Endodermal cell (in vitro differentiated cells): ENCODE measurements around the gene HGD. TPM values are rescaled to one million over a fixed set of nuclear protein-coding genes. Genes with fewer than 3 reads are reported as not detected.
A peak's percentile ranks its signal among the peaks of the same experiment; 100 is the strongest.
"Not testable (repeated sequence)": the region's sequence is repeated elsewhere in the genome, so short reads cannot be mapped to it uniquely, and the experiment has no call there.

Experiments used
- DNase-seq: peaks from one replicate; pipeline ENCODE4 v3.0.0-alpha.2; 2017
- H3K27ac ChIP-seq: 2 replicates; pipeline ENCODE4 v1.5.1; 2013; ENCODE audit warnings: mild to moderate bottlenecking, low read depth, low read length, moderate library complexity
- H3K27me3 ChIP-seq: 2 replicates; pipeline ENCODE4 v1.6.1; 2013; ENCODE audit warnings: mild to moderate bottlenecking, low read length, moderate library complexity; ENCODE audit not compliant: insufficient read depth, control insufficient read depth, poor library complexity, severe bottlenecking
- H3K36me3 ChIP-seq: 2 replicates; pipeline ENCODE4 v1.7.0; 2013; ENCODE audit warnings: mild to moderate bottlenecking, low read length, moderate library complexity; ENCODE audit not compliant: control insufficient read depth, insufficient read depth
- H3K4me1 ChIP-seq: one replicate; pipeline ENCODE4 v1.7.0; 2013; ENCODE audit warnings: low read length; ENCODE audit not compliant: control insufficient read depth, insufficient read depth
- H3K4me3 ChIP-seq: 2 replicates; pipeline ENCODE4 v1.5.1; 2013; ENCODE audit warnings: mild to moderate bottlenecking, low read length, moderate library complexity
- H3K9ac ChIP-seq: 2 replicates; pipeline ENCODE4 v1.6.1; 2013; ENCODE audit warnings: mild to moderate bottlenecking, low read length, moderate library complexity; ENCODE audit not compliant: poor library complexity, severe bottlenecking; ENCODE audit errors: extremely low read depth
- H3K9me3 ChIP-seq: 2 replicates; pipeline ENCODE4 v1.6.1; 2013; ENCODE audit warnings: mild to moderate bottlenecking, low read length, moderate library complexity; ENCODE audit not compliant: control insufficient read depth
- H3K27ac Mint-ChIP-seq: 2 replicates; pipeline ENCODE4 v1.8.0; 2020; ENCODE audit warnings: mixed read lengths
- H3K27me3 Mint-ChIP-seq: 2 replicates; pipeline ENCODE4 v1.8.0; 2021; ENCODE audit warnings: mild to moderate bottlenecking, mixed read lengths; ENCODE audit not compliant: insufficient read depth
- H3K36me3 Mint-ChIP-seq: 2 replicates; pipeline ENCODE4 v1.8.0; 2020; ENCODE audit warnings: low read depth, mixed read lengths
- H3K4me1 Mint-ChIP-seq: 2 replicates; pipeline ENCODE4 v1.8.0; 2020; ENCODE audit warnings: mixed read lengths
- H3K4me3 Mint-ChIP-seq: 2 replicates; pipeline ENCODE4 v1.8.0; 2020; ENCODE audit warnings: mild to moderate bottlenecking, moderate library complexity, mixed read lengths
- H3K9me3 Mint-ChIP-seq: 2 replicates; pipeline ENCODE4 v1.8.0; 2020; ENCODE audit warnings: mild to moderate bottlenecking, mixed read lengths
- CTCF ChIP-seq: fragments of 200-600 bp; sonication (generic); conservative IDR thresholded peaks from 2 replicates; pipeline ENCODE4 v1.5.0; 2021; ENCODE audit warnings: antibody characterized with exemption, mild to moderate bottlenecking
- WGBS, 2 experiments: methylation state at CpG; one replicate each; pipeline versions ENCODE4 v1.1.5 to v1.1.7; 2013; ENCODE audit warnings: missing lambda C conversion rate in 2 of 2, mixed read lengths in 1 of 2; ENCODE audit not compliant: insufficient coverage in 1 of 2, insufficient read length in 1 of 2; 5-methylcytosine and 5-hydroxymethylcytosine counted together
- total RNA-seq, 2 donors: library from RNA; stranded (reverse); fragmentation: NEBNext Ultra II Directional in 1 of 2; extraction: Animal tissue kit (Norgen Biotek cat#: 25700) in 1 of 2; gene quantifications; 2 replicates in 1 of 2; 3 replicates in 1 of 2; pipeline ENCODE4 v1.2.1, GENCODE V29; 2021

Gene HGD
- total RNA-seq, 2 donors from 2014 or later: not detected

- no peak overlapping the region for H3K9ac ChIP-seq
- DNase-seq: no peak
- peaks cover 2% of the 10 kb centered on the region for H3K9me3 Mint-ChIP-seq
These were observed 39.6 kb downstream of the HGD start for GRCh38 chr3:120642368-120642948.

GRCh38 chr3:120641696-120642246, 40.3 kb downstream of the HGD start:
- H3K9ac ChIP-seq: no peak overlapping the region
- WGBS, 2 experiments: 95 to 100% methylated on average over 1 to 2 of the region's 2 CpGs
- H3K27me3 Mint-ChIP-seq: no peaks in the 10 kb centered on the region
- H3K27ac ChIP-seq: no peak overlapping the region
- H3K9me3 Mint-ChIP-seq: peaks cover 2% of the 10 kb centered on the region
- no peak for TF ChIP-seq CTCF
- H3K36me3 Mint-ChIP-seq: peaks cover 2% of the 10 kb centered on the region
- H3K27ac Mint-ChIP-seq: no peak overlapping the region
- no peaks in the 10 kb centered on the region for H3K36me3 ChIP-seq
- H3K4me3 Mint-ChIP-seq: no peak overlapping the region
- H3K4me3 ChIP-seq: no peak overlapping the region
- no peaks in the 10 kb centered on the region for H3K27me3 ChIP-seq
- DNase-seq: no peak
- H3K4me1 ChIP-seq: peaks cover 4% of the 10 kb centered on the region
- peaks cover 9% of the 10 kb centered on the region for H3K9me3 ChIP-seq
- peaks cover 25% of the 10 kb centered on the region for H3K4me1 Mint-ChIP-seq

More at GRCh38 chr3:120642368-120642948, 39.6 kb downstream of the HGD start:
- H3K36me3 ChIP-seq: no peaks in the 10 kb centered on the region
- H3K27ac Mint-ChIP-seq: no peak overlapping the region
- no peak overlapping the region for H3K27ac ChIP-seq
- no peaks in the 10 kb centered on the region for H3K27me3 ChIP-seq
- H3K27me3 Mint-ChIP-seq: no peaks in the 10 kb centered on the region
- H3K4me3 ChIP-seq: no peak overlapping the region
- no peak overlapping the region for H3K4me3 Mint-ChIP-seq
- 83 to 87% methylated on average over 2 to 4 of the region's 4 CpGs for WGBS, 2 experiments
- peak; percentile 28 for TF ChIP-seq CTCF
- H3K4me1 ChIP-seq: peaks cover 4% of the 10 kb centered on the region
- peaks cover 2% of the 10 kb centered on the region for H3K36me3 Mint-ChIP-seq
- peaks cover 9% of the 10 kb centered on the region for H3K9me3 ChIP-seq
- H3K4me1 Mint-ChIP-seq: peaks cover 24% of the 10 kb centered on the region

DNA sequence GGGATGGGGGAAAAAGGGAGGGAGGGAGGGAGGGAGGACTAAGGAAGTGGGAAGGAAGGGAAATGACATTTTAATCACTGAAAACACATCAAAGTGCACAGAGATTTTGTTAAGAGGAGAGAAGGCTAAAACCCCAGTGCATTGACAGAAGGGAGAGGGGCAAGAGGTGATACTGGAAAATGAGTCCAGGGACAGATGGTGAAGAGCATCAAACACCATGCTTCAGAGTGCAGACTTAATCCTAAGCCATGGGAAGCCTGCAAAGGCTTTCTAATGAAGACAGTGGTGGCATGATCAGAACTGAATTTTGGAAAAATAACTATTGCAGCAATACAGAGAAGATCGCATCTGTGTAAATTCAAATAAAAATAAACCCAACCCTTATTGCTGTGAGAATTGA, 41.8 kb downstream of the HGD start:
- Mint-ChIP-seq H3K36me3 (peaks cover 2% of the 10 kb centered on the region), H3K4me3 (no peak overlapping the region), H3K9me3 (peaks cover 2% of the 10 kb centered on the region), H3K27ac (no peak overlapping the region), H3K27me3 (no peaks in the 10 kb centered on the region), H3K4me1 (peaks cover 15% of the 10 kb centered on the region)
- DNase-seq: no peak
- H3K9me3 ChIP-seq: peaks cover 9% of the 10 kb centered on the region
- no peak for TF ChIP-seq CTCF
- H3K27me3 ChIP-seq: no peaks in the 10 kb centered on the region
- H3K36me3 ChIP-seq: no peaks in the 10 kb centered on the region
- peaks cover 4% of the 10 kb centered on the region for H3K4me1 ChIP-seq
- H3K27ac ChIP-seq: no peak overlapping the region
- 95 to 100% methylated on average over 1 of the region's 1 CpG for WGBS, 2 experiments
- no peak overlapping the region for H3K9ac ChIP-seq
- H3K4me3 ChIP-seq: no peak overlapping the region

DNA sequence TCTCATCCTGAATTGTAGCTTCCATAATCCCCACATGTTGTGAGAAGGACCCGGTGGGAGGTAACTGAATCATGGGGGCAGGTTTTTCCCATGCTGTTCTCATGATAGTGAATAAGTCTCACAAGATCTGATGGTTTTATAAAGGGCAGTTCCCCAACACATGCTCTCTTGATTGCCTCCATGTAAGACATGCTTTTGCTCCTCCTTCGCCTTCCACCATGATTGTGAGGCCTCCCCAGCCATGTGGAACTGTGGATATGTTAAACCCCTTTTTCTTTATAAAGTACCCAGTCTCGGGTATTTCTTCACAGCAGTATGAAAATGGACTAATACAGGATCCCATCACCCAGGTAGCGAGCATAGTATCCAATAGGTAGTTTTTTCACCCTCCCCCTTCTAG, 43.2 kb downstream of the HGD start:
- H3K4me3 ChIP-seq, H3K9me3 ChIP-seq, H3K27me3 Mint-ChIP-seq, H3K27ac ChIP-seq, H3K36me3 Mint-ChIP-seq, H3K4me1 ChIP-seq, H3K36me3 ChIP-seq, H3K27me3 ChIP-seq, H3K9me3 Mint-ChIP-seq, H3K4me3 Mint-ChIP-seq, H3K9ac ChIP-seq, DNase-seq, H3K27ac Mint-ChIP-seq, H3K4me1 Mint-ChIP-seq: not testable (repeated sequence)
- 86 to 95% methylated on average over 3 to 4 of the region's 4 CpGs for WGBS, 2 experiments
